ENCODE results near the gene HMCN1.
"Not testable (repeated sequence)": the region's sequence is repeated elsewhere in the genome, so short reads cannot be mapped to it uniquely, and the experiment has no call there.

HMCN1 gene

GRCh38 chr1:186165303-186165702 lies 431.1 kb downstream of the HMCN1 start:
- DNase-seq: no peak

DNA sequence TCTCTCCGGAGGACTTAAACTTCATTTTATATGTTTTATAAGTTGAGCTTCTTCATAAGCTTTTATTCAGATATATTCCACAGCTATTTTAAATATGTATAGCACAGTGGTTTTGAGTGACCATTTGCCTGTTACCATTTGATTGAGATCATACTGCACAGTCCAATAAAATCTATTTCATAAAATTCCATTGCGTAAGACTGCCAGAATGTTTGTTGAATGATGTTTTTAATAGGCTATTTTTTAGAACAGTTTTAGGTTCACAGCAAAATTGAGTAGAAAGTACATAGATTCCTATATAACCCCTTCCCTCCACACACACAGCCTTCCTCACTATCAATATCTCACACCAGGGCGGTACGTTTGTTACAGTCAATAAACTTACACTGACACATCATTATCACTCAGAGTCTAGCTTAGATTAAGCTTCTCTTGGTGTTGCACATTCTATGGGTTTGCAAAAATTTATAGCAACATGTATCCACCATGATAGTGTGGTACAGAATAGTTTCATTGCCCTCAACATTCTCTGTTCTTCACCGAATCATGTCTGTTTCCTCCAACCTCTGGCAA lies 433.0 kb downstream of the HMCN1 start:
- DNase-seq: no peak

DNA sequence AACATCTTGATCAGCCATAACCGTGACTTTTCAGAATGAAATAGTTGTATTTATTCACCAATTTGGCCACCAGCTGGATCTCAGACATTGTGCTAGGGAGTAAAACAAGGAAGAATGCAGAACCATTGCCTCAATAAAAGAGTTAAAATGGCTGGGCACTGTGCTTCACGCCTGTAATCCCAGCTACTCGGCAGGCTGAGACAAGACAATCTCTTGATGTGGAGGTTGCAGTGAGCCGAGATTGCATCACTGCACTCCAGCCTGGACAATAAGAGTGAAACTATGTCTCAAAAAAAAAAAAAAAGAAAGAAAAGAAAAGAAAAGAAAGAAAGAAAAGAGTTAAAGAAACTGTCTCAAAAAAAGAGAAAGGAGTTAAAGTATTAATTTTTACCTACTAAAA lies 441.4 kb downstream of the HMCN1 start:
- no peak for DNase-seq

GRCh38 chr1:186178426-186179043 lies 444.3 kb downstream of the HMCN1 start:
- DNase-seq: no peak

DNA sequence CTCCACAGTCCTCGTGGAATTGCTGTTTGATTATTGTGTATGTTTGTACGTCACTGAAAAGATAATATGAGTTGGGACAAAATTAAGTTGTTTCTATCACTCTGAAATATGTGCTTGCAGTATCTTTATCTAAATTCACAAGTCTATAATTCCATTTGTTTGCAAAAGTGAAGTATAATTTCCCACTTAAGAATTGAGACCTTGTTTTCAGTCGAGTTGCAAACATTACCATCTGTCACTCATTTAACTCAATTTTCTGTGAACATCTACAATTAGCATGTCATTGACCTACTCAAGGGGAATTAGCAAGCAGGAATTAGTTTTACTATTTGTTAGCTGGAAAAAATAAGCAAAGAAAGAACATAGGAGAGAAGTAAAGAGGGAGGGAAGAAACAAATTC lies 445.0 kb downstream of the HMCN1 start:
- DNase-seq: no peak

DNA sequence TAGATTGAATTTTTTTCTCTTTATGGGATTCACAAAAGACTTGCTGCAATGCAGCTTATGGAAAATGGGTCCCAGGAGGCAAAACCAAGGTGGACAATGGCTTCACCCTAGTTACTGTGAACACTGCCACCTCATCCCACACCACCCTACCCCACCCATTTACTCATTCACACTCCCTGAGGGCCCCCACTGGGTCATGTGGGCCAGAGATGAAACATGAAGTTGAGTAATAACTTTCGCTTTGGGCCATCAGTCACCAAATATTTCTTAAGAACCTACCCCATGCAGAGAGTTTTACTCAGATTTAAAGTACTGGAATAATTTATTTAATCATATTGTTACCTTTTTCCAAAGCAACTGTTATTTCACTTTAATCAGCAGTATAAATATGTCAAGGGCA lies 449.0 kb downstream of the HMCN1 start:
- no peak for DNase-seq

DNA sequence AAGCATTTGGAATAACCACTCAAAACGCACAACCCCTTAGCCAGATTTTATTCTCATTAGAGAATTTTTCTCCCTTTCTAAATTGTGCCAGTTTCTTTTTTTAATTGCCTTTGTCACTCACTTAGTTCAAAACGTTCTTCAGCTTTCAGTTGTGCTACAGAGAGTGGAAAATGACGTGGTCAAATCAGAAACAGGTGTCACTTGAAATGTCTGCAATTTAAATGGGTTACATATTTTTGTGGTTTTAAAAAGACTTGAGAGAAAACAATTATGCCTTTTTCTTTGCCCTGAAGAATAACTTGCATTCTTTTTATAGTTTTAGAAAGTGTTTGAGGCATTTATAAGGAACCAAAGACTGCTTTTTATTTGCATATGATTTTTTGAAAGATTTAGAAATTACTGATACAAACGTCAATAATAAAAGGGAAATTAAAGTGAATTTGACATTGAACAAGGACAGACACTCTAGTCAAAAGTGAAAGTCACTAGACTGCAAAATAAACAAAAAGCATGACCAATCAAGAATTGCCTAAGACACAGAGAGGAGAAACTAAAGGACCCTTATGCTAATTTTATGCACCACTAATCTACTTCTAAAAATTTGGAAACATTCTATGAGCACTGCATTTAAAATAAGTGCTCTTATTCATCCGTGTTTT lies 449.9 kb downstream of the HMCN1 start:
- no peak for DNase-seq

- DNase-seq: not testable (repeated sequence)
These were observed 452.1 kb downstream of the HMCN1 start for GRCh38 chr1:186186251-186186650.

GRCh38 chr1:186187601-186188000 lies 453.4 kb downstream of the HMCN1 start:
- DNase-seq: no peak

GRCh38 chr1:186188004-186188539 lies 453.9 kb downstream of the HMCN1 start:
- no peak for DNase-seq

DNA sequence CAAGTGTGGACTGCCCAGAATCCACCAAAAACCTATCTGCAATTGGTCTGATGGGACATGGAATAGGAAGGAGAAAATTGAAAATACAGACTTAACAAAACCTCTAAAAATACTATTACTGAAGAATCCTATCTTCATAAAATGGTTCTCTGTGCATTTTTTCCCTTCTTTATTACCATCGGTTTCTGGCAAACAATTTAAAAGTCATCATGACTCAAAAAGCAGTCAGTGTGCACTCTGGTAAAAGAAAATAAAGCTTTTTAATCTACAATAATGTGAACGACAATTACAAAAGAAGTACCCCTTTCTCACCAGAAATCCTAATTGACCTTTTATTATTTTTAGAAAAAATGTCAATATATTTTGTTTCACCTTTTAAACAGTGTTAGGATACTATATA lies 454.5 kb downstream of the HMCN1 start:
- DNase-seq: no peak

GRCh38 chr1:186189156-186189555 lies 455.0 kb downstream of the HMCN1 start:
- no peak for DNase-seq

DNA sequence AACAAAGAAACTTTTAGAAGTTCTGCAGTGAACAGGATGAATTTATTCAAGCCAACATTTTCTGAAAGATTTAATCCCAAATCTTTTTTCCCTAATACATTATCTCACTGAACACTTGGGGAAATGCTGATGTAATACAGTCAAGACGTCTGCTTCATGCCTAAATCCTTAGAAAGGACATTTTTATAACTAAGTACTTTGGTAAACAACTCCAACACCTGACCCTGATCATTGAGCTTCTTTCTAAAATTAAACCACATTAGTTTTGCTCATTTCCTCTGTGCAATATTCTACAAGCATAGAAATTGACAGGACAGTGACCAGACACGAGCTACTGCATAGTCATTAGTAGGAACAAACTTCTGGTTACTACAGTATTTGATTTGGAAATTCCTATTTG lies 457.3 kb downstream of the HMCN1 start:
- no peak for DNase-seq

DNA sequence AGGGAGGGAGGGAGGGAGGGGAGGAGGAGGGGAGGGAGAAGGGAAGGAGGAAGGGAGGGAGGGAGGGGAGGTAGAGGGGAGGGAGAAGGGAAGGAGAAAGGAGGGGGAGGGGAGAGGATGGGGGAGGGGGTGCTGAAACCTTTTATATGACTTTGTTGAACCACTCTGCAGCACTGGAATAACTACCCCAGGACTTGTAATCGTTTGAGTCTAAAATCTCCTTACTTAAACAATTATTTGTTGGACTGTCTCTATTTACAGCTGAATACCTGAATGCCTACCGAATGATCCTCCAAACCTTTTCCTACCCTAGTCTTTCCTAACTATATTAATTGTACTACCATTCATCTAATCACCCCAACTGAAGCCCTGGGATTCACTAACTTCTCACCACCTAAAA lies 459.0 kb downstream of the HMCN1 start:
- no peak for DNase-seq

GRCh38 chr1:186194107-186194756 lies 460.0 kb downstream of the HMCN1 start:
- no peak for DNase-seq

DNA sequence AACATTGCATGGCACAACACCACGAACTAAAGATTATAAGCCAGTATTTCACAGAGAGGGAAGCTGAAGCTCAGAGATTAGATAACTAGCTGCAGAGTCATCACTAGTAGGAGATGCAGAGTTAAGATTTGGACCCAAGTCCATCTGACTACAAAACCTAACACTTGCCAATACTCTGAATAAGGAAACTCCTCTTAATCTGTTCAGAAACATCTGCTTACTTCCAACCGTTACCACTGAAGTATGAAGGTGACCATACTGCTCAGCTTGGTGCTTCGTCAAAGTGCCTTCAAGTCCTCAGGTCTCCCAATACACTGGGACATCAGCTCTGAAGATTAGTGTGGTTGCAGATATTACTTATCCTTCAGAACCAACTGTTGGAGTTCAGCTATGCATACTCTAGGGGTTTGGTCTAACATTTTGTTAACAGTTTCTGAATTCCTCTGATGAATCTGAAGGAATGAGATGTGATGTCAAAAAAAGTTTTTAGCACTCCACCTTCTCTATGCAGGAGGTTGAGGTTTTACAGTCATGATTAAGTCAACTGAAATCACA lies 461.3 kb downstream of the HMCN1 start:
- DNase-seq: no peak

GRCh38 chr1:186202271-186202764 lies 468.1 kb downstream of the HMCN1 start:
- no peak for DNase-seq

DNA sequence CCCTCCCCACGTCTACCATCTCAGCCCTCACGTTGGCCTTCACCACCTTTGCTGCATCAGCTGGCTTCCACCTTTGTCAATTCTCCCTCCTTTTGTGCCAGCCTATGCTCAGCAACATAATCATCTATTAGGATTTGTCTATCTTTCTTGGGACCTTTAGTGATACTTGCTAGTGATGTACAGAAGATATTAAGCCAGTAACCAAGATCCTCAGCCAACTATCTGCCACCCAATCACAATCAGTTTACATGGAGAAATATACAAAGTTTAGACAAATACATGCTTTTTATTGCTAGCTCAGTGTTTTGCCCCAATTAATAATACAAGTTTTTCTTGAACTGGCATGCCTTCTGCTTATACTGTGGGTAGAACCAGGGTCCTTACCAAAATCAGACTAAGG lies 468.6 kb downstream of the HMCN1 start:
- DNase-seq: no peak

GRCh38 chr1:186206048-186206570 lies 471.9 kb downstream of the HMCN1 start:
- DNase-seq: no peak

DNA sequence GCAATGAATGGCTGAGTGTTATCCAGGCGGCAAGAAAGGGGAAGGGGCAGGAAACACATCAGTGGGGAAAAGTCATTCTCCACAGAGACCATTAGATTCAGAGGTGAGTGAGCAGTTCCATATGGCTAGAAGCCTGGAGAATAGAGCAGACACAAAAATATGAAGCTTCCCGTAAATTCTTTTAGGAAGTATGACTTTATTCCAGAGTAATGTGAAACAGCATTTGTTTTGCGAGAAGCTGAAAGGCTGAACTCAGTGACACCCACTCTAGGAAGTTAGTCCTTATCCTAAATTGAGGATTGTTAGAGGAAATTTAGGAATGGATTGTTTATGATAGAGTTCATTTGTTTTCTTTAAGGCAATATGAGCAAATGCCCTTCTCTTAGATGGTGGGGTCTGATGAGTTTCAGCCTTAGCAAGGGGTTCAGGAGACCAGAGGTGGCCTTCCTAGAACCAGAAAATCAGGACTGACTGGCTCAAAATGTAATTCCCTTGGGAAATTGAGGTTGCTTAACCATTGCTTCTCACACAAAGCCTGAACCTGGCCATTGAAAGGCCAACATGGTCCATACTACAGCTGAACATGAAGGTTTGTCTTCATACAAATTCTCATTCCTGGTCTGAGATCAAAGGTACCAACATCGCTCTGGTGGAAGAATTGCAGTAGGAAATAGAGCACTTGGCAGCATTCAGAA lies 473.3 kb downstream of the HMCN1 start:
- DNase-seq: no peak

GRCh38 chr1:186208405-186209129 lies 474.4 kb downstream of the HMCN1 start:
- no peak for DNase-seq

DNA sequence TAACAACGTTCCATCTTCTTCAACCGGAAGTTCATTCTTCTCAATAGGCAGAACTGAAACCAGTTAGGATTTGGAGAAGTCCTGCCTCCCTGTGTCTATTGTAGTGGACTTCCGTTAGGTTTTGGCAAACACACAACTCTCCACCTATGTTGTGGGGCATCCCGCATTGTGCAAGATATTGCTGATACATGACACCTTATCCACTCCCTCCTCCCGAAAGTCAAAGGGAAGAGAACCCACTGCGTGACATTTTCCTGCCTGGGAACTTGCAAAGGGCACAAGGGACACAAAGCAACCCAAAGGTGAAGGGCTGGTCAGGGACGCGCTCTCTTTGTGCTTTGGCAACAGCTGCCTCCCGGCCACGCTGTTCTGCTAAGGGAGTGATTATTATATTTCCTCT lies 476.1 kb downstream of the HMCN1 start:
- no peak for DNase-seq

Data from NCI-H1436 treated with DMSO at 0.1 percent for 48 hours (cell line).